ENCODE results near the gene INO80D. TPM values are rescaled to one million over a fixed set of nuclear protein-coding genes. Genes with fewer than 3 reads are reported as not detected.

INO80D gene
- total and polyA plus RNA-seq, 2 of the 13 experiments (the other 11 are each of a cell fraction or from before 2014, with no cell fraction given): 7.6 to 7.9 TPM

- H4K20me1 ChIP-seq (ENCODE audit: insufficient read depth, low read length): no peaks in the 10 kb centered on the region
- POLR2A ChIA-PET: no interaction called here
- ATAC-seq (peak; percentile 35; the same call in 1 of the 3 replicates), FAIRE-seq (no peak), DNase-seq (ENCODE audit: low spot score) (no peak)
- H3K4me1 ChIP-seq (ENCODE audit: insufficient read depth, low read length): 0 out of 2 replicates have a peak, but pooled peaks cover 1% of the 10 kb centered on the region
- peaks cover 50% of the 10 kb centered on the region for H3K79me2 ChIP-seq (ENCODE audit: insufficient read depth, low read length)
- H3K4me3 ChIP-seq (replicated peaks in 1 of 3; ENCODE audit: insufficient read depth in 1 of 3, low read depth in 2 of 3, low read length in 3 of 3): no peak overlapping the region
- no peak overlapping the region for H3K27ac ChIP-seq (ENCODE audit: extremely low read length, insufficient read depth, low read length)
- in situ Hi-C loops (cut with HindIII; ENCODE audit: extremely low pct_ligation_motif_present, low pct_unique_long_range_greater_than_20kb): no loop called here
- no peak overlapping the region for H3K9ac ChIP-seq (ENCODE audit: insufficient read depth, low read depth, low read length)
- H2AFZ ChIP-seq (ENCODE audit: low read length): no peak overlapping the region
- no peaks in the 10 kb centered on the region for H3K9me3 ChIP-seq (ENCODE audit: low read length)
- H3K36me3 ChIP-seq (replicated peaks in 1 of 2; ENCODE audit: control insufficient read depth in 1 of 2, insufficient read depth in 2 of 2, low read length in 2 of 2): peaks cover 5 to 37% of the 10 kb centered on the region in 2 experiments
- WGBS (ENCODE audit: low lambda C conversion rate): 95% methylated on average over 2 of the region's 2 CpGs
- TF ChIP-seq MAFK (conservative IDR thresholded peaks at IDR 0.05 in 1 of 2, IDR thresholded peaks at IDR 0.05 in 1 of 2; ENCODE audit: low read length in 2 of 2) (peak; percentile 40 to 53; a peak in 2 of 4 replicates), ZIK1 (CRISPR knock-in tag; IDR thresholded peaks at IDR 0.05; ENCODE audit: borderline replicate concordance, low read depth) (no peak), SPEN (CRISPR knock-in tag; IDR thresholded peaks at IDR 0.05; ENCODE audit: low read depth) (no peak), CEBPG (CRISPR knock-in tag; IDR thresholded peaks at IDR 0.05) (0 out of 2 replicates have a peak, but pooled peaks have one; percentile 8), NFE2L1 (CRISPR knock-in tag; IDR thresholded peaks at IDR 0.05; ENCODE audit: borderline replicate concordance) (no peak), PLRG1 (conservative IDR thresholded peaks at IDR 0.05) (no peak), RNF219 (CRISPR knock-in tag; IDR thresholded peaks at IDR 0.05) (no peak), ZNF891 (CRISPR knock-in tag; IDR thresholded peaks at IDR 0.05) (no peak), CEBPB (IDR thresholded peaks at IDR 0.05; ENCODE audit: borderline replicate concordance, low read depth, low read length) (peak; percentile 61)
- intact Hi-C loops (cut with micrococcal nuclease; ENCODE audit: unreplicated experiment): no loop called here
- no peaks in the 10 kb centered on the region for H3K27me3 ChIP-seq (ENCODE audit: control insufficient read depth in 1 of 2, insufficient read depth in 2 of 2, low read length in 2 of 2)
- H3K4me2 ChIP-seq (ENCODE audit: low read depth, low read length): no peak overlapping the region
- BruUV-seq (replicated peaks): no TSS peak
- CTCF ChIA-PET (ENCODE audit: low intra/inter-chr PET ratio, low total read pairs): no interaction called here
Measured at GRCh38 chr2:206064077-206064476, 21.9 kb downstream of the INO80D start.

Measured in HepG2 (cell line).